Karpas-422 (cell line): ENCODE data around the gene AKT2. TPM values are rescaled to one million over a fixed set of nuclear protein-coding genes. Genes with fewer than 3 reads are reported as not detected.

ENCODE experiments used
- DNase-seq: peaks from one replicate; pipeline ENCODE4 v3.0.0-alpha.2; 2015
- H2AFZ ChIP-seq: fragments of 200-600 bp; sonication (generic); 2 replicates; pipeline ENCODE4 v1.6.1; 2014; ENCODE audit warnings: antibody characterized with exemption, low read length, mixed read lengths
- H3K27ac ChIP-seq: fragments of 200-600 bp; sonication (generic); 2 replicates; pipeline ENCODE4 v1.5.1; 2014; ENCODE audit warnings: mild to moderate bottlenecking, low read length, moderate library complexity
- H3K27me3 ChIP-seq: fragments of 200-600 bp; sonication (generic); 2 replicates; pipeline ENCODE4 v1.6.1; 2014; ENCODE audit warnings: low read length, mixed read lengths
- H3K36me3 ChIP-seq: fragments of 200-600 bp; sonication (generic); 2 replicates; pipeline ENCODE4 v1.6.1; 2014; ENCODE audit warnings: low read length, mixed read lengths; ENCODE audit not compliant: insufficient read depth
- H3K4me1 ChIP-seq: fragments of 200-600 bp; sonication (generic); 2 replicates; pipeline ENCODE4 v1.6.1; 2014; ENCODE audit warnings: mild to moderate bottlenecking, low read length, mixed read lengths
- H3K4me2 ChIP-seq: fragments of 200-600 bp; sonication (generic); 2 replicates; pipeline ENCODE4 v1.6.1; 2014; ENCODE audit warnings: low read length, low read depth, mild to moderate bottlenecking; ENCODE audit not compliant: poor library complexity, severe bottlenecking
- H3K4me3 ChIP-seq: fragments of 200-600 bp; sonication (generic); 2 replicates; pipeline ENCODE4 v1.5.1; 2014; ENCODE audit warnings: mild to moderate bottlenecking, antibody characterized with exemption, low read length, mixed read lengths
- H3K79me2 ChIP-seq: fragments of 200-600 bp; sonication (generic); 2 replicates; pipeline ENCODE4 v1.6.1; 2014; ENCODE audit warnings: mild to moderate bottlenecking, low read length, mixed read lengths
- H3K9ac ChIP-seq: fragments of 200-600 bp; sonication (generic); 2 replicates; pipeline ENCODE4 v1.6.0; 2014; ENCODE audit warnings: low read length
- H3K9me2 ChIP-seq: fragments of 200-600 bp; sonication (generic), shearing (Covaris generic); replicated peaks from 2 replicates; pipeline ENCODE4 v1.6.0; 2014; ENCODE audit warnings: mild to moderate bottlenecking, low read length, moderate library complexity; ENCODE audit not compliant: insufficient read depth
- H3K9me3 ChIP-seq: fragments of 300-700, 200-600 bp; sonication (generic); 2 replicates; pipeline ENCODE4 v1.6.1; 2014; ENCODE audit warnings: low read length, mixed read lengths
- H4K20me1 ChIP-seq: fragments of 200-600 bp; sonication (generic); 2 replicates; pipeline ENCODE4 v1.6.1; 2014; ENCODE audit warnings: mild to moderate bottlenecking, antibody characterized with exemption, low read length, low read depth; ENCODE audit not compliant: insufficient read depth
- total RNA-seq: library from RNA; depleted of rRNA; stranded (reverse); fragments of >200 nt; shearing (Covaris generic); gene quantifications from 2 replicates; pipeline ENCODE4 v1.2.3, GENCODE V29; 2014; ENCODE audit warnings: low replicate concordance

Gene AKT2
- total RNA-seq, 1 experiment from 2014 or later = 85.9 TPM

DNA sequence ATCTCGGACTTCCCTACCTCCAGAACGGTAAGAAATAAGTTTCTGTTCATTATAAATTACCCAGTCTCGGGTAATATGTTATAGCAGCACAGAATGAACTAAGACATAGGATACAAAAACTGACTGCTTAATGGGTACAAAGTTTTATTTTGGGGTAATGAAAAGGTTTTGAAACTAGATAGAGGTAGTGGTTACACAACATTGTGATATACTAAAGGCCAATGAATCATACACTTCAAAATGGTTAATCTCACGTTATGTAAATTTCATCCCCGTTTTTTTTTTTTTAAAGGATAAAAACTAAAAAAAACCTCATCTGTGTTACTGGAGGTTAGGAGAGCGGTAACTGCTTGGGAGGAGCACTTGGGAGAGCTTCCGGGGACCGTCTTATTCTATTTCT, 23.5 kb downstream of the AKT2 start:
- H3K36me3 ChIP-seq = peaks cover 6% of the 10 kb centered on the region; the same call in 1 of the 2 replicates
- H3K9ac ChIP-seq = no peak overlapping the region
- no peak overlapping the region for H2AFZ ChIP-seq
- peaks cover 95% of the 10 kb centered on the region for H3K79me2 ChIP-seq
- H3K27me3 ChIP-seq = no peaks in the 10 kb centered on the region
- H3K4me3 ChIP-seq = no peak overlapping the region
- H3K27ac ChIP-seq = no peak overlapping the region
- DNase-seq = no peak
- H3K4me2 ChIP-seq = no peak overlapping the region
- H3K4me1 ChIP-seq = peaks cover 7% of the 10 kb centered on the region
- no peaks in the 10 kb centered on the region for H3K9me3 ChIP-seq
- 0 out of 2 replicates have a peak, but pooled peaks cover 13% of the 10 kb centered on the region for H4K20me1 ChIP-seq
- H3K9me2 ChIP-seq = no peaks in the 10 kb centered on the region

GRCh38 chr19:40257096-40257517, 28.0 kb downstream of the AKT2 start:
- H3K4me1 ChIP-seq = peaks cover 7% of the 10 kb centered on the region
- H3K9me3 ChIP-seq = no peaks in the 10 kb centered on the region
- H3K27me3 ChIP-seq = no peaks in the 10 kb centered on the region
- no peaks in the 10 kb centered on the region for H3K9me2 ChIP-seq
- no peak overlapping the region for H3K4me2 ChIP-seq
- no peak for DNase-seq
- peaks cover 80% of the 10 kb centered on the region for H3K79me2 ChIP-seq
- H4K20me1 ChIP-seq = 0 out of 2 replicates have a peak, but pooled peaks cover 7% of the 10 kb centered on the region
- no peak overlapping the region for H3K4me3 ChIP-seq
- no peak overlapping the region for H2AFZ ChIP-seq
- H3K27ac ChIP-seq = no peak overlapping the region
- no peak overlapping the region for H3K9ac ChIP-seq
- peaks cover 16% of the 10 kb centered on the region for H3K36me3 ChIP-seq

GRCh38 chr19:40256512-40256911, 28.6 kb downstream of the AKT2 start:
- Histone ChIP-seq H3K9me3 (no peaks in the 10 kb centered on the region), H3K9me2 (no peaks in the 10 kb centered on the region), H3K27ac (no peak overlapping the region), H3K4me2 (no peak overlapping the region), H3K4me1 (peaks cover 7% of the 10 kb centered on the region), H3K79me2 (peaks cover 80% of the 10 kb centered on the region), H3K36me3 (peaks cover 16% of the 10 kb centered on the region), H4K20me1 (0 out of 2 replicates have a peak, but pooled peaks cover 7% of the 10 kb centered on the region), H3K4me3 (no peak overlapping the region), H2AFZ (no peak overlapping the region), H3K9ac (no peak overlapping the region), H3K27me3 (no peaks in the 10 kb centered on the region)
- no peak for DNase-seq

DNA sequence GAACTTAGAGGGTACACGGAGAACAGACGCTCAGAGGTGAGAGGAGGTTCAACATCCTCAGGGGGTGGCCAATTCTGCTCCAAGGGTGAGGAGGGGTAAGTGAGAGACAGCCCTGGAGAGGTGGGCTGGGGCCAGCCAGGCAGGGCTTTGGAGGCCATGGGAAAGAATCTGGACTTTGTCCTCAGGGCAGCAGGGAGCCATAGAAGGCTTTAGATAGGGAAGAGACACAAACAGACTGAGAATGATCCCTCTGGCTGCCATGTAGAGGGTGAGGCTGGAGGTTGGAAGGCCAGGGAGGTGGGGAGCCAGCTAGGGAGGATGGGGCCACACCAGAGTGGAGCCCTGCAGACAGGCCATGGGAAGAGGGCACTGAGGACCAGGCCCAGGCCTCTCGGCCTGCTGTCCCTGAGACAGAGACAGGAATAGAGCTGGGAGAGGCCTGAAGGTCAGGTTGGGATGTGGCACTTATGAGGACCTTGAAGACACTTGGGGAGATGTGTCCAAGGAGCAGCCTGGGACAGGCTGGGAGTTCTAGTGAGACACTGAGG, 29.5 kb downstream of the AKT2 start:
- Histone ChIP-seq H3K9me3 (no peaks in the 10 kb centered on the region), H3K9ac (no peak overlapping the region), H3K36me3 (peaks cover 18% of the 10 kb centered on the region), H3K4me1 (peaks cover 7% of the 10 kb centered on the region), H3K4me3 (no peak overlapping the region), H3K27ac (no peak overlapping the region), H3K79me2 (peaks cover 80% of the 10 kb centered on the region), H3K4me2 (no peak overlapping the region), H3K27me3 (no peaks in the 10 kb centered on the region), H2AFZ (no peak overlapping the region), H3K9me2 (no peaks in the 10 kb centered on the region), H4K20me1 (0 out of 2 replicates have a peak, but pooled peaks cover 7% of the 10 kb centered on the region)
- DNase-seq = no peak

DNA sequence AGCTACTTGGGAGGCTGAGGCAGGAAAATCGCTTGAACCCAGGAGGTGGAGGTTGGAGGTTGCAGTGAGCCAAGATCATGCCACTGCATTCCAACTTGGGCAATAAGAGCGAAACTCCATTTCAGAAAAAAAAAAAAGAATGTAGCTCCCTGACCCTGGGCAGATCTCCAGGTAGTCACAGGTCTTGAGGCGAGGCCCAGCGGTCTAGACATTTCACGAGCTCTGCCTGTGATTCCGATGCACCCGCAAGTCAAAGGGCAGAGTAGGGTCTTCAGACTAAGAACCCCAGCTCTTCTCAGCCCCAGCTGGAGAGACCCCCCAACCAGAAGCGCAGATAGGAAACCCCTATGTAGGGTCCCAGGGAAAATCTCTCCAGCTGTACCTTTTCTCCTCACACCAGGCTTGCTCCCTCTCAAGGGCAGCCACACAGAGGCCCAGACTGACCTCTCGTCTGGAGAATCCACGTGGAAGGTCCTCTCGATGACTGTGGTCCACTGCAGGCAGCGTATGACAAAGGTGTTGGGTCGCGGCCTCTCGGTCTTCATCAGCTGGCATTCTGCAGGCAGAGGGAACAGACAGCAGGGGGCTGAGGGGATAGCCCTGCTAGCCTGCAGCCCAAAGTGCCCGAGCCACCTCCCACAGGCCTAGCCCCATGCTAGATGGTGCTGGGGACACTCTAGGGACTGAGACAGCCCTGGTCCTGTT, 30.3 kb downstream of the AKT2 start:
- Histone ChIP-seq H3K4me2 (no peak overlapping the region), H3K9me2 (no peaks in the 10 kb centered on the region), H2AFZ (no peak overlapping the region), H3K36me3 (peaks cover 20% of the 10 kb centered on the region), H3K79me2 (peaks cover 82% of the 10 kb centered on the region), H3K4me3 (no peak overlapping the region), H3K9me3 (no peaks in the 10 kb centered on the region), H3K9ac (no peak overlapping the region), H3K27ac (no peak overlapping the region), H3K4me1 (peaks cover 7% of the 10 kb centered on the region), H4K20me1 (0 out of 2 replicates have a peak, but pooled peaks cover 7% of the 10 kb centered on the region), H3K27me3 (no peaks in the 10 kb centered on the region)
- DNase-seq = no peak

- Histone ChIP-seq H3K4me2 (no peak overlapping the region), H2AFZ (no peak overlapping the region), H3K27me3 (no peaks in the 10 kb centered on the region), H3K9ac (no peak overlapping the region), H3K9me2 (no peaks in the 10 kb centered on the region), H3K79me2 (peaks cover 79% of the 10 kb centered on the region), H3K27ac (no peak overlapping the region), H3K4me1 (peaks cover 4% of the 10 kb centered on the region; the same call in 1 of the 2 replicates), H3K9me3 (no peaks in the 10 kb centered on the region), H3K36me3 (peaks cover 20% of the 10 kb centered on the region), H4K20me1 (0 out of 2 replicates have a peak, but pooled peaks cover 4% of the 10 kb centered on the region), H3K4me3 (no peak overlapping the region)
- no peak for DNase-seq
Measured at GRCh38 chr19:40253611-40254092, 31.5 kb downstream of the AKT2 start.

GRCh38 chr19:40252395-40252794, 32.8 kb downstream of the AKT2 start:
- Histone ChIP-seq H2AFZ (no peak overlapping the region), H4K20me1 (no peaks in the 10 kb centered on the region), H3K4me1 (peaks cover 1% of the 10 kb centered on the region; the same call in 1 of the 2 replicates), H3K27me3 (no peaks in the 10 kb centered on the region), H3K79me2 (peaks cover 77% of the 10 kb centered on the region), H3K27ac (no peak overlapping the region), H3K4me2 (no peak overlapping the region), H3K9me3 (no peaks in the 10 kb centered on the region), H3K4me3 (no peak overlapping the region), H3K9me2 (no peaks in the 10 kb centered on the region), H3K9ac (no peak overlapping the region), H3K36me3 (peaks cover 17% of the 10 kb centered on the region)
- DNase-seq = no peak

DNA sequence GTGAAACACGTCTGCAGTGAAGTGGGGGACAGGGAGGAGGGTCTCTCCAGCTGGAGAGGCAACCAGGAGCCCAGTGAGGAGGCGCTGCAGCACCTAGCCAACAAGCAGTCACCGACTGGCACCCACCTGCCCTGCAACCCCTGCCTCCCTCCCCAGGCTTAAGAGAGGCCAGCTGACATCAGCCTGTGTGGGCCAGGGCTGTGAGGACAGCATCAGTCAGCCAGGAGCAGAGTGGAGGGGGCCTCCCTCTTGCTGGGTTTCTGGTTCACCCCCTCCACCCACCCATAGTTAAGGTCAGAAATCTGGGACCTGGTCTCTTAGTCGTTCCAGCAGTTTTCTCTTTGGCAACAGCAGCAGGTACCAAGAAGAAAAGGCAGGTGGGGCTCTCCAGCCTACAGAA, 33.2 kb downstream of the AKT2 start:
- no peaks in the 10 kb centered on the region for H4K20me1 ChIP-seq
- peaks cover 77% of the 10 kb centered on the region for H3K79me2 ChIP-seq
- H3K9me3 ChIP-seq = no peaks in the 10 kb centered on the region
- no peak overlapping the region for H3K4me3 ChIP-seq
- H3K9me2 ChIP-seq = no peaks in the 10 kb centered on the region
- no peak overlapping the region for H3K9ac ChIP-seq
- H3K36me3 ChIP-seq = peaks cover 17% of the 10 kb centered on the region
- H3K4me1 ChIP-seq = no peaks in the 10 kb centered on the region
- H3K27ac ChIP-seq = no peak overlapping the region
- no peak for DNase-seq
- no peak overlapping the region for H2AFZ ChIP-seq
- H3K4me2 ChIP-seq = no peak overlapping the region
- H3K27me3 ChIP-seq = no peaks in the 10 kb centered on the region
